GM12878 (cell line): ENCODE measurements around the gene MAFG. TPM values are rescaled to one million over a fixed set of nuclear protein-coding genes. Genes with fewer than 3 reads are reported as not detected.

ENCODE experiments used
- ATAC-seq: fragments of 200-7000 bp; cut with Tn5 transposase; 3 replicates; pipeline ENCODE4 v1.9.1; 2020; ENCODE audit warnings: mild to moderate bottlenecking, moderate library complexity
- BruUV-seq: library from RNA; stranded (reverse); fragments of 400-500 nt; replicated peaks from 2 replicates; lab custom pipeline; 2021; lab: Mats Ljungman, UMichigan
- CTCF ChIA-PET: fragments of 300-600 bp; sonication (Branson Sonifier 250); formaldehyde crosslinking; extraction: SDS; loops from one replicate; lab custom pipeline; 2021; ENCODE audit warnings: inconsistent platforms; lab: Yijun Ruan, JAX
- POLR2A ChIA-PET: fragments of 350-600 bp; formaldehyde crosslinking; extraction: SDS; loops from one replicate; lab custom pipeline; 2021; ENCODE audit warnings: inconsistent platforms; lab: Charles Lee
- RAD21 ChIA-PET: fragments of 300-600 bp; sonication (Branson Sonifier 250); formaldehyde crosslinking; loops from one replicate; lab custom pipeline; 2023; ENCODE audit warnings: antibody characterized with exemption; ENCODE audit not compliant: unreplicated experiment; lab: Charles Lee
- SMC1A ChIA-PET: fragments of 300-600 bp; sonication (Branson Sonifier 250); formaldehyde crosslinking; loops from one replicate; lab custom pipeline; 2023; ENCODE audit not compliant: unreplicated experiment, uncharacterized antibody; lab: Charles Lee
- DNase-seq: peaks from one replicate; pipeline ENCODE4 v3.0.0-alpha.2; 2011; ENCODE audit warnings: low read depth, low spot score
- FAIRE-seq: peaks from 3 replicates; lab custom pipeline; 2011; peaks lifted over from hg19 to GRCh38; lab: Jason Lieb, UNC
- H2AFZ ChIP-seq: 2 replicates; pipeline ENCODE4 v1.6.0; 2011; ENCODE audit warnings: low read depth, low read length, control low read depth; ENCODE audit not compliant: control insufficient read depth
- H3K27ac ChIP-seq: 2 replicates; pipeline ENCODE4 v1.5.1; 2011; ENCODE audit warnings: control low read depth; ENCODE audit not compliant: control insufficient read depth, insufficient read depth
- H3K27me3 ChIP-seq, 2 experiments: replicated peaks in 1 of 2; 2 replicates each; pipeline versions ENCODE4 v1.6.0 to v1.6.1; 2011; ENCODE audit warnings: low read length in 1 of 2; ENCODE audit not compliant: control insufficient read depth in 2 of 2, insufficient read depth in 2 of 2
- H3K36me3 ChIP-seq, 2 experiments: 2 replicates each; pipeline ENCODE4 v1.5.1; 2011; ENCODE audit warnings: low read length in 1 of 2; ENCODE audit not compliant: control insufficient read depth in 2 of 2, insufficient read depth in 2 of 2
- H3K4me1 ChIP-seq: 2 replicates; pipeline ENCODE4 v1.6.1; 2011; ENCODE audit warnings: mild to moderate bottlenecking, low read length, moderate library complexity, mixed read lengths; ENCODE audit not compliant: control insufficient read depth, insufficient read depth
- H3K4me2 ChIP-seq: 2 replicates; pipeline ENCODE4 v1.6.0; 2011; ENCODE audit warnings: control low read depth; ENCODE audit not compliant: control insufficient read depth, insufficient read depth
- H3K4me3 ChIP-seq: fragments of 200-600 bp; sonication (generic); 2 replicates; pipeline ENCODE4 v1.5.1; 2016
- H3K79me2 ChIP-seq: 2 replicates; pipeline ENCODE4 v1.6.0; 2011; ENCODE audit warnings: low read length; ENCODE audit not compliant: control insufficient read depth, insufficient read depth
- H3K9ac ChIP-seq: 2 replicates; pipeline ENCODE4 v1.8.0; 2011; ENCODE audit warnings: low read length, control low read depth, mixed read lengths; ENCODE audit not compliant: control insufficient read depth, insufficient read depth
- H3K9me3 ChIP-seq: replicated peaks from 3 replicates; pipeline ENCODE4 v1.5.1; 2011; ENCODE audit warnings: mild to moderate bottlenecking, low read length; ENCODE audit not compliant: control insufficient read depth, insufficient read depth
- H4K20me1 ChIP-seq: 2 replicates; pipeline ENCODE4 v1.6.0; 2011; ENCODE audit not compliant: control insufficient read depth, insufficient read depth
- POLR2AphosphoS5 ChIP-seq: IDR thresholded peaks from 2 replicates; pipeline ENCODE4 v1.6.1; 2011; ENCODE audit warnings: mild to moderate bottlenecking, low read length, inconsistent platforms
- WGBS: methylation state at CpG from one replicate; pipeline ENCODE4 v1.1.6; 2016; ENCODE audit warnings: low lambda C conversion rate; ENCODE audit not compliant: insufficient replicate concordance, insufficient coverage; ENCODE audit errors: missing lambda C conversion rate; 5-methylcytosine and 5-hydroxymethylcytosine counted together
- in situ Hi-C: fragments of 300-500 bp; cut with MboI; formaldehyde crosslinking; loops from 9 replicates; pipeline ENCODE4 v1.14.3; 2018; ENCODE audit warnings: mixed read lengths
- intact Hi-C: fragments of 100-400 bp; cut with micrococcal nuclease; formaldehyde crosslinking; loops from one replicate; pipeline ENCODE4 v1.14.2; 2022; ENCODE audit not compliant: unreplicated experiment
- polyA plus RNA-seq, 11 experiments: library from polyadenylated mRNA; depleted of rRNA in 4 of 11; unstranded in 6 of 11; stranded (reverse) in 5 of 11; fragments of >200 nt; fragmentation: Nextera tagmentation in 4 of 11; fragmentation: Illumina TruSeq in 1 of 11; extraction: Ambion mirVana in 4 of 11; extraction: Trizol in 1 of 11; gene quantifications; 1 replicate in 1 of 11; 2 replicates in 10 of 11; pipeline versions ENCODE4 v1.2.1 to v1.2.3, GENCODE V29; 2011 to 2016; ENCODE audit warnings: inconsistent platforms in 2 of 11, missing spikeins in 2 of 11, low read depth in 1 of 11
- total RNA-seq, 4 experiments: library from RNA; depleted of rRNA in 3 of 4; stranded (reverse); fragments of >200 nt in 3 of 4; fragmentation: Illumina TruSeq in 1 of 4; extraction: Trizol in 1 of 4; gene quantifications; 2 replicates each; pipeline versions ENCODE4 v1.2.1 to v1.2.3, GENCODE V29; 2013 to 2021
- TF ChIP-seq, protein P1 (sequence below): IDR thresholded peaks from 2 replicates; pipeline ENCODE4 v1.6.1; 2012; ENCODE audit warnings: mild to moderate bottlenecking, low read depth, low read length

MAFG gene
- total and polyA plus RNA-seq, 10 of the 15 experiments (the other 5 are each of a cell fraction or from before 2014, with no cell fraction given), result 0.48 to 20.1 (median 7.6) TPM

DNA sequence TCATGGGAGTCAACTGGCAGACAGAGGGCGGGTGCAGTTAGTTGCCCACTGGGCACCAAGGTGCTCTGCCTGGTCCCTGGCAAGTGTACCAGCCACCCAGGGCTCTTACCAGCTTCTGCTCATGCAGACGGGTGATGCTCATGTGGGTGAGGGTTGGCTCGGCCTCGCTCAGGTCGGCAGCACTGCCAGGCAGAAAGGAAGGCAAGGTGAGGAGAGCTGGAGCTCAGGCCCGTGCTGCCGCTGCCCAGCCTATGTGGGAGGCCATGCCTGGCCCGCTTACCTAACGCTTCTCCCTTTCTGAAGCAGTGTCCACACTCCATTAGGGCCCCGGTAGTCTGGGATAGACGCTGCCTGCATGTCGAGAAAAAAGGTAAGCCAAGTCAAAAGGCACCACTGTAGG lies 12.2 kb downstream of the MAFG start:
- no peak overlapping the region for H2AFZ ChIP-seq
- H3K27ac ChIP-seq, result no peak overlapping the region
- in situ Hi-C loops (no loop called here), intact Hi-C loops (no loop called here)
- H3K4me1 ChIP-seq, result peaks cover 6% of the 10 kb centered on the region
- no peaks in the 10 kb centered on the region for H3K9me3 ChIP-seq
- no peak overlapping the region for H3K4me3 ChIP-seq
- WGBS, result 92% methylated on average over 12 of the region's 12 CpGs
- RAD21 ChIA-PET, result no interaction called here
- TF ChIP-seq, protein P1, sequence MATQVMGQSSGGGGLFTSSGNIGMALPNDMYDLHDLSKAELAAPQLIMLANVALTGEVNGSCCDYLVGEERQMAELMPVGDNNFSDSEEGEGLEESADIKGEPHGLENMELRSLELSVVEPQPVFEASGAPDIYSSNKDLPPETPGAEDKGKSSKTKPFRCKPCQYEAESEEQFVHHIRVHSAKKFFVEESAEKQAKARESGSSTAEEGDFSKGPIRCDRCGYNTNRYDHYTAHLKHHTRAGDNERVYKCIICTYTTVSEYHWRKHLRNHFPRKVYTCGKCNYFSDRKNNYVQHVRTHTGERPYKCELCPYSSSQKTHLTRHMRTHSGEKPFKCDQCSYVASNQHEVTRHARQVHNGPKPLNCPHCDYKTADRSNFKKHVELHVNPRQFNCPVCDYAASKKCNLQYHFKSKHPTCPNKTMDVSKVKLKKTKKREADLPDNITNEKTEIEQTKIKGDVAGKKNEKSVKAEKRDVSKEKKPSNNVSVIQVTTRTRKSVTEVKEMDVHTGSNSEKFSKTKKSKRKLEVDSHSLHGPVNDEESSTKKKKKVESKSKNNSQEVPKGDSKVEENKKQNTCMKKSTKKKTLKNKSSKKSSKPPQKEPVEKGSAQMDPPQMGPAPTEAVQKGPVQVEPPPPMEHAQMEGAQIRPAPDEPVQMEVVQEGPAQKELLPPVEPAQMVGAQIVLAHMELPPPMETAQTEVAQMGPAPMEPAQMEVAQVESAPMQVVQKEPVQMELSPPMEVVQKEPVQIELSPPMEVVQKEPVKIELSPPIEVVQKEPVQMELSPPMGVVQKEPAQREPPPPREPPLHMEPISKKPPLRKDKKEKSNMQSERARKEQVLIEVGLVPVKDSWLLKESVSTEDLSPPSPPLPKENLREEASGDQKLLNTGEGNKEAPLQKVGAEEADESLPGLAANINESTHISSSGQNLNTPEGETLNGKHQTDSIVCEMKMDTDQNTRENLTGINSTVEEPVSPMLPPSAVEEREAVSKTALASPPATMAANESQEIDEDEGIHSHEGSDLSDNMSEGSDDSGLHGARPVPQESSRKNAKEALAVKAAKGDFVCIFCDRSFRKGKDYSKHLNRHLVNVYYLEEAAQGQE, result no peak
- 0 out of 2 replicates have a peak, but pooled peaks have one; percentile 13 for TF ChIP-seq POLR2AphosphoS5
- POLR2A ChIA-PET, result no interaction called here
- CTCF ChIA-PET, result no interaction called here
- DNase-seq (no peak), ATAC-seq (no peak), FAIRE-seq (no peak)
- peaks cover 29% of the 10 kb centered on the region for H3K79me2 ChIP-seq
- no peak overlapping the region for H3K9ac ChIP-seq
- peaks cover 14 to 29% of the 10 kb centered on the region in 2 experiments for H3K36me3 ChIP-seq
- no peaks in the 10 kb centered on the region for H3K27me3 ChIP-seq
- SMC1A ChIA-PET, result no interaction called here
- no peak overlapping the region for H3K4me2 ChIP-seq
- BruUV-seq, result no TSS peak
- H4K20me1 ChIP-seq, result no peaks in the 10 kb centered on the region
